Large intestine (tissue), 3 donors: ENCODE data around the gene SNCG. TPM values are rescaled to one million over a fixed set of nuclear protein-coding genes. Genes with fewer than 3 reads are reported as not detected.
"Not testable (repeated sequence)": the region's sequence is repeated elsewhere in the genome, so short reads cannot be mapped to it uniquely, and the experiment has no call there.

ENCODE experiments used
- DNase-seq, 2 donors: peaks; one replicate each; pipeline versions ENCODE4 v3.0.0 to v3.0.0-alpha.2; 2013
- H3K27ac ChIP-seq: one replicate; pipeline ENCODE4 v1.5.1; 2013; ENCODE audit warnings: low read length
- H3K27me3 ChIP-seq: 2 replicates; pipeline ENCODE4 v1.6.1; 2013; ENCODE audit warnings: low read length; ENCODE audit not compliant: control insufficient read depth, insufficient read depth
- H3K36me3 ChIP-seq: 2 replicates; pipeline ENCODE4 v1.6.1; 2013; ENCODE audit warnings: low read length; ENCODE audit not compliant: control insufficient read depth, insufficient read depth
- H3K4me1 ChIP-seq: one replicate; pipeline ENCODE4 v1.6.1; 2013; ENCODE audit warnings: low read length; ENCODE audit not compliant: control insufficient read depth, insufficient read depth
- H3K4me3 ChIP-seq: one replicate; pipeline ENCODE4 v1.5.1; 2013; ENCODE audit warnings: low read length
- H3K9me3 ChIP-seq: one replicate; pipeline ENCODE4 v1.6.1; 2013; ENCODE audit warnings: mild to moderate bottlenecking, low read depth, low read length, moderate library complexity; ENCODE audit not compliant: control insufficient read depth
- WGBS: methylation state at CpG from one replicate; pipeline ENCODE4 v1.1.5; 2013; ENCODE audit warnings: low lambda C conversion rate; ENCODE audit not compliant: insufficient coverage; 5-methylcytosine and 5-hydroxymethylcytosine counted together
- polyA plus RNA-seq: library from polyadenylated mRNA; unstranded; fragments of 120-200 nt; gene quantifications from one replicate; pipeline ENCODE4 v1.2.1, GENCODE V29; 2013

The SNCG gene
- polyA plus RNA-seq, 1 donor, result 16.6 TPM

DNA sequence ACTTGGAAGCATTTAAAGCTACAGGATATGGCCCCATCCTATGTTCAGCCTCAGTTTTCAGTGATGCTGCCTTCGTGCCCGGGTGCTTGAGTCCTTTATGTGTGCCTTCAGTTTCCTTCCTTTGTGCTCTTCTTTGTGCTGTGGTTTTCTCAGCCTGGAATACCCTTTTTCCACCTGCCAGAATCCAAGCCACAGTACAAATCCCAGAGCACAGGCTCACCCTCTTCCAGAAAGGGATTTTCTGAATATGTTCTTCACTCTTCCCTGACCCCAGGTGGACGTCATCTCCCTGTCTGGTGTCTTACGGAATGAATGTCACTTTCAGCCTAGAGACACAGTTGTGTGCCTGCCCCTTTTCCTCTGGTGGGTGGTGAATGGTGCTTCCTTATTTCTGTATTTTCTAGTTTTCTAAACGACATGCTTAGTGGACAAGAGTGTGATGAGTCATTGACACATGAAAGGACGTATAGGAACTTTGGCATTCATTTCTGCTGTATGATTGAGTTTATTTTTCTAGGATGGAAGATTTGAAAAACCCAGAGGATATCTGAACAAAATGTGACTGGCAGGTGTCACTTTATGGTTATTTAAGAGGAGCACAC lies 41.5 kb downstream of the SNCG start:
- H3K27ac ChIP-seq, H3K27me3 ChIP-seq, H3K4me1 ChIP-seq, DNase-seq, H3K4me3 ChIP-seq, H3K36me3 ChIP-seq, H3K9me3 ChIP-seq: not testable (repeated sequence)
- 79% methylated on average over 2 of the region's 6 CpGs for WGBS

DNA sequence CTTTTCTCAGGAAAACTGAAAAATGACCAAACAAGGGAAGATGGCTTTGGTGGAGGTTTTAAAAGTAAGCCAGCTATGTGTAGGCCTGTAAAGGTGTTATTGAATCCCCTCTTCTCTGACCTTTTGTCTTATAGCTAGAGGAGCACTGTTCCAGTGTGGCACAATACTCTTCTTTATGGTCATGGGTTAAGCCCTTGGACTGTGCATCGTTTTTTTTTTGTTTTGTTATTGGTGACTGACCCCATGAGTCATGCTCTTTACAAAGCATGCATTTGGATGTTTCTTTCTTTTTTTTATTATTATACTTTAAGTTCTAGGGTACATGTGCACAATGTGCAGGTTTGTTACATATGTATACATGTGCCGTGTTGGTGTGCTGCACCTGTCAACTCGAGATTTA lies 42.1 kb downstream of the SNCG start:
- Histone ChIP-seq H3K27me3 (no peaks in the 10 kb centered on the region), H3K4me3 (no peak overlapping the region), H3K36me3 (no peaks in the 10 kb centered on the region), H3K9me3 (no peaks in the 10 kb centered on the region), H3K27ac (no peak overlapping the region), H3K4me1 (no peaks in the 10 kb centered on the region)
- 67% methylated on average over 1 of the region's 3 CpGs for WGBS
- DNase-seq, result no peak

DNA sequence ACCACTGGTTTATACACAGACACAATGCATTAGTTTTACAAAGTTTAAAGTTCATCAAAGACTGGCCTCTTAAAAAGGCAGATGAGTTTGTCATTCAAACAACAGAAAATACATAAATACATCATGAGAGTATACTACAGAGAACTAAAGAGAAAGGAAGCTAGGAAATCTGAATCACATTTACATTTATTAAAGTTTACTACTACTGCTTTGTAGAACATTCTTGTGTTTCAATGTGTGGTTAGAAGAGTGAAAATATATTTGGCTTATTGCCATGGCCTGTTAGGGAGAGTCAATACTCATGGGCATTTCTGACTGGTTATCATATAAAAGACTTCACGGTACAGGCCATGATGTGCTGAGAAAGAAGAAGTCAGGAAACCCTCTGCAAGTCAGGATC lies 48.7 kb downstream of the SNCG start:
- not testable (repeated sequence) for DNase-seq, H3K9me3 ChIP-seq, H3K4me1 ChIP-seq, H3K36me3 ChIP-seq, H3K27ac ChIP-seq, H3K4me3 ChIP-seq, H3K27me3 ChIP-seq
- no CpG with 5 or more reads among the region's 1 CpG for WGBS

DNA sequence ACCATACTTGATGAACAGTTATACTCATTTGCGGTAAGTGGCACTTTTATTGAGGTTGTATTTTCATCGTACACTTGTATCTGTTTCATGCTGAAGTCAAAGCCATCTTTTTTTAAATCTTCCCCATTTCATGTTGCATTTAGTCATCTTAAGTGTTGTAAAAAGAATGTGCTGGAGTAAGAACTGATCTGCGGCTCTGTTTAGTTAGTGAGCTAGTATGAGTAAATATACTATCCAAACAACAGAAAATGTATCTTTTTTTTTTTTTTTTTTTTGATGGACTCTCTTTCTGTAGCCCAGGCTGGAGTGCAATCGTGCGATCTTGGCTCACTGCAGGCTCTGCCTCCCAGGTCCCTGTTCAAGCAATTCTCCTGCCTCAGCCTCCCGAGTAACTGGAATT lies 49.3 kb downstream of the SNCG start:
- not testable (repeated sequence) for H3K4me1 ChIP-seq, H3K27ac ChIP-seq, H3K36me3 ChIP-seq, H3K27me3 ChIP-seq, H3K9me3 ChIP-seq, H3K4me3 ChIP-seq, DNase-seq
- WGBS, result no CpG with 5 or more reads among the region's 6 CpGs

DNA sequence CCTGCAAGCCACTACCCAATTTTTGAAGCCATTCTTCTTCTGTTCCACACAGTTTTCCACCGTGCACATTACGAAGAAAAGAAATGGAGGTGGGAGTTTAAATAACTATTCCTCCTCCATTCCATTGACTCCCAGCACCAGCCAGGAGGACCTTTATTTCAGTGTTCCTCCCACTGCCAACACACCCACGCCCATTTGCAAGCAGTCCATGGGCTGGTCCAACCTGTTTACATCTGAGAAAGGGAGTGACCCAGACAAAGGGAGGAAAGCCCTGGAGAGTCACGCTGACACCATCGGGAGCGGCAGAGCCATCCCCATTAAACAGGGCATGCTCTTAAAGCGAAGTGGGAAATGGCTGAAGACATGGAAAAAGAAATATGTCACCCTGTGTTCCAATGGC lies 49.9 kb downstream of the SNCG start:
- H3K27me3 ChIP-seq, H3K36me3 ChIP-seq, H3K4me1 ChIP-seq, H3K4me3 ChIP-seq, H3K9me3 ChIP-seq, H3K27ac ChIP-seq: not testable (repeated sequence)
- WGBS, result no CpG with 5 or more reads among the region's 7 CpGs
- peak in 1 of 2 donors; percentile 2 for DNase-seq

DNA sequence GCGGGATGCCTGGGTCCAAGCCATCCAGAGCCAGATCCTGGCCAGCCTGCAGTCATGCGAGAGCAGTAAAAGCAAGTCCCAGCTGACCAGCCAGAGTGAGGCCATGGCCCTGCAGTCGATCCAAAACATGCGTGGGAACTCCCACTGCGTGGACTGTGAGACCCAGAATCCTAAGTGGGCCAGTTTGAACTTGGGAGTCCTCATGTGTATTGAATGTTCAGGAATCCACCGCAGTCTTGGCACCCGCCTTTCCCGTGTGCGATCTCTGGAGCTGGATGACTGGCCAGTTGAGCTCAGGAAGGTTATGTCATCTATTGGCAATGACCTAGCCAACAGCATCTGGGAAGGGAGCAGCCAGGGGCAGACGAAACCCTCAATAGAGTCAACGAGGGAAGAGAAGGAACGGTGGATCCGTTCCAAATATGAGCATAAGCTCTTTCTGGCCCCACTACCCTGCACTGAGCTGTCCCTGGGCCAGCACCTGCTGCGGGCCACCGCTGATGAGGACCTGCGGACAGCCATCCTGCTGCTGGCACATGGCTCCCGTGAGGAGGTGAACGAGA lies 50.8 kb downstream of the SNCG start:
- no CpG with 5 or more reads among the region's 18 CpGs for WGBS

More for the DNA sequence above, 50.8 kb downstream of the SNCG start:
- H3K9me3 ChIP-seq, H3K27me3 ChIP-seq, H3K4me1 ChIP-seq, H3K36me3 ChIP-seq, H3K27ac ChIP-seq, H3K4me3 ChIP-seq, DNase-seq: not testable (repeated sequence)

Other genes starting within 250 kb of the SNCG start
- gene BMPR1A, start 202.0 kb upstream of the SNCG start, polyA plus RNA-seq, result 41.5 TPM
- 7.2 TPM for gene MMRN2, start 984 bp upstream of the SNCG start, polyA plus RNA-seq
- 11.4 TPM for gene ADIRF, start 9.9 kb downstream of the SNCG start, polyA plus RNA-seq
- gene FAM25A, start 61.7 kb downstream of the SNCG start, polyA plus RNA-seq, result not detected
- gene GLUD1, start 136.2 kb downstream of the SNCG start, polyA plus RNA-seq, result 142 TPM
- gene SHLD2, start 136.6 kb downstream of the SNCG start, polyA plus RNA-seq, result 35.9 TPM